ENCODE measurements around the gene GRB14. TPM values are rescaled to one million over a fixed set of nuclear protein-coding genes. Genes with fewer than 3 reads are reported as not detected.

Gene GRB14
- total RNA-seq = 10 to 100 TPM in 1 of 2 donors, under 1 TPM in 1; 0.14 to 29.9 TPM

DNA sequence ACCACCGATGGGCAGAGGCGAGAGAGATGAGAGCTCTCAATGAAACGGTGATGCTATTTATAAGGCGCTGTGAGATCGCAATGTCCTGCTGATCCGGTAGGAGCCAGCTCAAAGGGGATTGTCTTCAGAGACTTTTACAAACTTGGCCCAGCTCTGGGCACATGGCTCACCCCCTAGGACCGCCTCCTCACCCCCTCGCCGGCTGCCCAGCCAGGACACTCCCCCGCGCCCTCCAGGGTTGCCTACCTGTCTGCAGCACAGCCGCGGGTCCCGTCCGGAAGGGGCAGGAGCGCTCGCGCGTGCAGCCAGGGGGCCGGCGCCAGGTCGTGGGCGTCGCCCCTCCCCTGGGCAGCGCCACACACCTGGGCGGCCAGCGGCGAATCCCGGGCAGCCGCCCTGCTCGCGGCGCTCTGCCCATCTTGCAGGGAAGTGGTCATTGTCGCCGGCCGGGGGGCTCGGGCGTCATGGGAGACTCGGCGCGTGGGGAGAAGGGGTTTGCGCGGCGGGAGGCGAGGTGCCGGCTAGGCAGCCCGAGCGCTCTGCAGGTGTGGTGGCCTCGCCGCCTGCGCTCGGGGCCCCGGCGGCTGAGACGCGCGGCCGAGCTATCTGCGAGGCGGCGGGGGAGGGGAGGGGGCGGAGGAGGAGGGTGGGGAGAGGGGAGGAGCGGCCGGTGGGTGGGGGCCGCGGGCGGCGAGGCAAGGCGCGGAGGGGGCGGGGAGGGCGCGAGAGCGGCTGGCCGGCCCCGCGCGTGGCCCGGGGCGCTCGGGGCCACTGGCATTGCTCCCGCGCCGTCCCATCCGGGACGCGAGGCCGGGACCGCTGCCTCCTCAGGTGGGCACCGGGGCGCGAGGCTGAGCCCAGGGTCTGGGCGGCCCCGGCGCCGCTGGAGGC is at the start of gene GRB14:
GRB14 (minus strand) TSS at position 610 of the 891 bp plus-strand sequence; CDS start at position 437, 173 bp downstream.
- intact Hi-C loops (cut with DNase I) = no loop called here
- Histone ChIP-seq H3K27ac (peak within 1 kb of the TSS in 1 of 2 donors; percentile 42), H3K9me3 (no peaks in the 10 kb centered on the region), H3K36me3 (no peaks in the 10 kb centered on the region), H3K4me3 (peak within 1 kb of the TSS; percentile 47 to 61), H3K27me3 (replicated peaks; ENCODE audit: insufficient read depth) (no peaks in the 10 kb centered on the region), H3K4me1 (replicated peaks) (no peaks in the 10 kb centered on the region)
- DNase-seq (ENCODE audit: low spot score) = peak; percentile 50
- under 1% methylated on average over 58 of the region's 96 CpGs for whole genome bisulfite sequencing
- peak; percentile 19 for TF ChIP-seq POLR2AphosphoS5 (IDR thresholded peaks at IDR 0.05)
- TF ChIP-seq POLR2A (IDR thresholded peaks at IDR 0.05) = no peak
- peak in 2 of 4 experiments; percentile 12 to 20 for TF ChIP-seq CTCF (IDR thresholded peaks at IDR 0.05)

GRCh38 chr2:164669291-164669690 is 48.0 kb upstream of the GRB14 start:
- intact Hi-C loops (cut with DNase I) = no loop called here
- Histone ChIP-seq H3K4me1 (replicated peaks) (no peaks in the 10 kb centered on the region), H3K4me3 (no peak overlapping the region), H3K36me3 (no peaks in the 10 kb centered on the region), H3K9me3 (no peaks in the 10 kb centered on the region), H3K27ac (no peak overlapping the region), H3K27me3 (replicated peaks; ENCODE audit: insufficient read depth) (no peaks in the 10 kb centered on the region)
- TF ChIP-seq POLR2AphosphoS5 (IDR thresholded peaks at IDR 0.05) = no peak
- TF ChIP-seq CTCF (IDR thresholded peaks at IDR 0.05) = no peak
- no peak for TF ChIP-seq POLR2A (IDR thresholded peaks at IDR 0.05)
- no peak for DNase-seq (ENCODE audit: low spot score)

- Histone ChIP-seq H3K36me3 (no peaks in the 10 kb centered on the region), H3K27me3 (replicated peaks; ENCODE audit: insufficient read depth) (no peaks in the 10 kb centered on the region), H3K4me3 (no peak overlapping the region), H3K9me3 (no peaks in the 10 kb centered on the region), H3K27ac (no peak overlapping the region), H3K4me1 (replicated peaks) (no peaks in the 10 kb centered on the region)
- TF ChIP-seq POLR2AphosphoS5 (IDR thresholded peaks at IDR 0.05) (no peak), CTCF (IDR thresholded peaks at IDR 0.05) (no peak), POLR2A (IDR thresholded peaks at IDR 0.05) (no peak)
- no peak for DNase-seq (ENCODE audit: low spot score)
- intact Hi-C loops (cut with DNase I) = no loop called here
- WGBS = 66% methylated on average over 2 of the region's 2 CpGs
Measured at GRCh38 chr2:164667566-164667965, 46.3 kb upstream of the GRB14 start.

DNA sequence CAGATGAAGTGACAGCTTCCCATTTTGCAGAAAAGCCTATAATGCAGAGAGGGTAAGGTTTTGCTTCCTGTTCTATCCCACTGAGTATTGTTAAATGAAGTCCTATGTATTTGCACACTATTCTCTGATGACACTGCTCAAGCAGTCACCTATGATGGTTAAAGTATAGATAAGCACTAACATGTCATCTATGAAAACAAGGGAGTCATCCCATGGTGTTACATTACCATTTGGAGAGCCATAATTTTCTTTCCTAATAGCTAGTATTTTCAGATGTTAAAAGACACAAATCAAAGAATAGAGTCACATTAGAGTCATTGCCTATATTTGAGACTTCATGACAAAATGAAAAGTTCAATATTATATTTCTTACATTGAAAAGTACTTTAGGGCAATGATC is 42.8 kb upstream of the GRB14 start:
- intact Hi-C loops (cut with DNase I) = no loop called here
- H3K27me3 ChIP-seq (replicated peaks; ENCODE audit: insufficient read depth) = no peaks in the 10 kb centered on the region
- H3K36me3 ChIP-seq = no peaks in the 10 kb centered on the region
- no peak overlapping the region for H3K4me3 ChIP-seq
- no peak overlapping the region for H3K27ac ChIP-seq
- H3K9me3 ChIP-seq = no peaks in the 10 kb centered on the region
- DNase-seq (ENCODE audit: low spot score) = no peak
- H3K4me1 ChIP-seq (replicated peaks) = no peaks in the 10 kb centered on the region
- TF ChIP-seq CTCF (IDR thresholded peaks at IDR 0.05) (no peak), POLR2A (IDR thresholded peaks at IDR 0.05) (no peak), POLR2AphosphoS5 (IDR thresholded peaks at IDR 0.05) (no peak)

Data from prostate gland (tissue), 2 donors.